Hepatocyte (in vitro differentiated cells): ENCODE results near the gene RFT1.

Source experiments
- EZH2 ChIP-seq: fragments of 200-600 bp; sonication (generic); IDR thresholded peaks from 2 replicates; pipeline ENCODE4 v1.6.1; 2016; ENCODE audit warnings: antibody characterized with exemption, mild to moderate bottlenecking, borderline replicate concordance
- EZH2phosphoT487 ChIP-seq: fragments of 200-600 bp; sonication (generic); IDR thresholded peaks from one replicate; pipeline ENCODE4 v1.6.1; 2018; ENCODE audit warnings: antibody characterized with exemption, mild to moderate bottlenecking, low read depth, moderate library complexity; ENCODE audit not compliant: unreplicated experiment, severe bottlenecking
- TF ChIP-seq, protein P1 (sequence below): fragments of 200-600 bp; sonication (generic); IDR thresholded peaks from 2 replicates; pipeline ENCODE4 v1.5.1; 2016; ENCODE audit warnings: antibody characterized with exemption, mild to moderate bottlenecking; ENCODE audit not compliant: poor library complexity

- TF ChIP-seq, protein P1, sequence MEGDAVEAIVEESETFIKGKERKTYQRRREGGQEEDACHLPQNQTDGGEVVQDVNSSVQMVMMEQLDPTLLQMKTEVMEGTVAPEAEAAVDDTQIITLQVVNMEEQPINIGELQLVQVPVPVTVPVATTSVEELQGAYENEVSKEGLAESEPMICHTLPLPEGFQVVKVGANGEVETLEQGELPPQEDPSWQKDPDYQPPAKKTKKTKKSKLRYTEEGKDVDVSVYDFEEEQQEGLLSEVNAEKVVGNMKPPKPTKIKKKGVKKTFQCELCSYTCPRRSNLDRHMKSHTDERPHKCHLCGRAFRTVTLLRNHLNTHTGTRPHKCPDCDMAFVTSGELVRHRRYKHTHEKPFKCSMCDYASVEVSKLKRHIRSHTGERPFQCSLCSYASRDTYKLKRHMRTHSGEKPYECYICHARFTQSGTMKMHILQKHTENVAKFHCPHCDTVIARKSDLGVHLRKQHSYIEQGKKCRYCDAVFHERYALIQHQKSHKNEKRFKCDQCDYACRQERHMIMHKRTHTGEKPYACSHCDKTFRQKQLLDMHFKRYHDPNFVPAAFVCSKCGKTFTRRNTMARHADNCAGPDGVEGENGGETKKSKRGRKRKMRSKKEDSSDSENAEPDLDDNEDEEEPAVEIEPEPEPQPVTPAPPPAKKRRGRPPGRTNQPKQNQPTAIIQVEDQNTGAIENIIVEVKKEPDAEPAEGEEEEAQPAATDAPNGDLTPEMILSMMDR = no peak
- TF ChIP-seq EZH2phosphoT487 (no peak), EZH2 (no peak)
These were observed 47.5 kb downstream of the RFT1 start for GRCh38 chr3:53082736-53083135.
